HEK293T (cell line): ENCODE results near the gene TMEM200A.

Experiments
- ARNT ChIP-seq: fragments of 450-650 bp; IDR thresholded peaks from 2 replicates; pipeline ENCODE4 v1.6.1; 2017; ENCODE audit warnings: mild to moderate bottlenecking
- BHLHE40 ChIP-seq: fragments of 450-650 bp; IDR thresholded peaks from 2 replicates; pipeline ENCODE4 v1.6.1; 2016; ENCODE audit warnings: mild to moderate bottlenecking, moderate library complexity, borderline replicate concordance
- FOXA1 ChIP-seq: fragments of 450-650 bp; IDR thresholded peaks from 2 replicates; pipeline ENCODE4 v1.6.1; 2016; ENCODE audit warnings: mild to moderate bottlenecking
- FOXK2 ChIP-seq: fragments of 450-650 bp; IDR thresholded peaks from 2 replicates; pipeline ENCODE4 v1.6.1; 2016; ENCODE audit warnings: mild to moderate bottlenecking
- FOXM1 ChIP-seq: fragments of 450-650 bp; IDR thresholded peaks from 2 replicates; pipeline ENCODE4 v1.6.1; 2017; ENCODE audit warnings: mild to moderate bottlenecking, borderline replicate concordance

GRCh38 chr6:130453230-130453629 is 87.4 kb downstream of the TMEM200A start:
- no peak for TF ChIP-seq ARNT
- no peak for TF ChIP-seq BHLHE40
- no peak for TF ChIP-seq FOXA1
- TF ChIP-seq FOXK2, result no peak
- TF ChIP-seq FOXM1, result no peak
